Calu3 (cell line): ENCODE data around the gene INSRR. TPM values are rescaled to one million over a fixed set of nuclear protein-coding genes. Genes with fewer than 3 reads are reported as not detected.
A peak's percentile ranks its signal among the peaks of the same experiment; 100 is the strongest.

Source experiments
- BruUV-seq: library from RNA; stranded (reverse); fragments of 400-500 nt; replicated peaks from 2 replicates; lab custom pipeline; 2021; lab: Mats Ljungman, UMichigan
- CTCF ChIA-PET: fragments of 300-600 bp; sonication (Branson Sonifier 250); formaldehyde crosslinking; loops from one replicate; lab custom pipeline; 2022; ENCODE audit warnings: antibody characterized with exemption; lab: Charles Lee
- DNase-seq: peaks from one replicate; pipeline ENCODE4 v3.0.0; 2022
- H3K27ac Mint-ChIP-seq: one replicate; pipeline ENCODE4 v1.8.0; 2022; ENCODE audit warnings: mixed read lengths; ENCODE audit not compliant: unreplicated experiment
- H3K27me3 Mint-ChIP-seq: one replicate; pipeline ENCODE4 v1.8.0; 2022; ENCODE audit warnings: mixed read lengths; ENCODE audit not compliant: unreplicated experiment
- H3K36me3 Mint-ChIP-seq: one replicate; pipeline ENCODE4 v1.8.0; 2022; ENCODE audit warnings: mild to moderate bottlenecking, moderate library complexity, mixed read lengths; ENCODE audit not compliant: insufficient read depth, unreplicated experiment
- H3K4me1 Mint-ChIP-seq: one replicate; pipeline ENCODE4 v1.8.0; 2022; ENCODE audit warnings: mild to moderate bottlenecking, low read depth, mixed read lengths; ENCODE audit not compliant: unreplicated experiment
- H3K4me3 Mint-ChIP-seq: one replicate; pipeline ENCODE4 v1.8.0; 2022; ENCODE audit warnings: mild to moderate bottlenecking, low read depth, moderate library complexity, mixed read lengths; ENCODE audit not compliant: unreplicated experiment
- H3K9me3 Mint-ChIP-seq: one replicate; pipeline ENCODE4 v1.8.0; 2022; ENCODE audit warnings: low read depth, mixed read lengths; ENCODE audit not compliant: unreplicated experiment
- CTCF ChIP-seq: fragments of 200-600 bp; IDR thresholded peaks from one replicate; pipeline ENCODE4 v1.8.0; 2022; ENCODE audit warnings: antibody characterized with exemption; ENCODE audit not compliant: unreplicated experiment
- intact Hi-C: fragments of 100-400 bp; cut with micrococcal nuclease; formaldehyde crosslinking; loops from one replicate; pipeline ENCODE4 v1.10.0; 2022; ENCODE audit not compliant: unreplicated experiment
- total RNA-seq: library from RNA; stranded (reverse); gene quantifications from 2 replicates; pipeline ENCODE4 v1.2.3, GENCODE V29; 2022

INSRR gene
- total RNA-seq, 1 experiment from 2014 or later = not detected

- Mint-ChIP-seq H3K4me1 (peaks cover 19% of the 10 kb centered on the region), H3K9me3 (no peaks in the 10 kb centered on the region), H3K36me3 (no peaks in the 10 kb centered on the region), H3K27me3 (peaks cover 70% of the 10 kb centered on the region), H3K27ac (no peak overlapping the region), H3K4me3 (no peak overlapping the region)
- intact Hi-C loops = loop anchor here (10.0 kb wide), 1 partner anchor 274 kb away; no protein-coding TSS in a partner anchor
- no peak for DNase-seq
- BruUV-seq = no TSS peak
- no peak for TF ChIP-seq CTCF
- CTCF ChIA-PET = interaction anchor here (0.6 to 1.2 kb wide), 2 partner anchors 29 to 276 kb away, joined by 3 to 4 read pairs; no protein-coding TSS in a partner anchor
Observed at GRCh38 chr1:156898971-156899664, 40.2 kb upstream of the INSRR start.

GRCh38 chr1:156898161-156898566, 39.2 kb upstream of the INSRR start:
- no peak for TF ChIP-seq CTCF
- peaks cover 19% of the 10 kb centered on the region for H3K4me1 Mint-ChIP-seq
- H3K27ac Mint-ChIP-seq = no peak overlapping the region
- no TSS peak for BruUV-seq
- no peaks in the 10 kb centered on the region for H3K36me3 Mint-ChIP-seq
- H3K9me3 Mint-ChIP-seq = no peaks in the 10 kb centered on the region
- intact Hi-C loops = loop anchor here (10.0 kb wide), 1 partner anchor 273 kb away; no protein-coding TSS in a partner anchor
- H3K27me3 Mint-ChIP-seq = peaks cover 61% of the 10 kb centered on the region
- CTCF ChIA-PET = no interaction called here
- no peak overlapping the region for H3K4me3 Mint-ChIP-seq
- DNase-seq = no peak

- Mint-ChIP-seq H3K4me1 (peaks cover 19% of the 10 kb centered on the region), H3K4me3 (no peak overlapping the region), H3K27me3 (peaks cover 52% of the 10 kb centered on the region), H3K36me3 (no peaks in the 10 kb centered on the region), H3K9me3 (no peaks in the 10 kb centered on the region), H3K27ac (no peak overlapping the region)
- DNase-seq = no peak
- intact Hi-C loops = loop anchor here (10.0 kb wide), 1 partner anchor 272 kb away; no protein-coding TSS in a partner anchor
- no peak for TF ChIP-seq CTCF
- CTCF ChIA-PET = interaction anchor here (1.1 to 1.2 kb wide), 2 partner anchors 21 to 29 kb away, joined by 7 to 13 read pairs; no protein-coding TSS in a partner anchor
- no TSS peak for BruUV-seq
Observed at GRCh38 chr1:156897078-156897825, 38.3 kb upstream of the INSRR start.

- intact Hi-C loops = loop anchor here (10.0 kb wide), 1 partner anchor 272 kb away; no protein-coding TSS in a partner anchor
- no TSS peak for BruUV-seq
- no peak overlapping the region for H3K27ac Mint-ChIP-seq
- DNase-seq = peak; percentile 27
- no peaks in the 10 kb centered on the region for H3K9me3 Mint-ChIP-seq
- H3K36me3 Mint-ChIP-seq = no peaks in the 10 kb centered on the region
- CTCF ChIA-PET = interaction anchor here (1.1 to 1.2 kb wide), 2 partner anchors 22 to 30 kb away, joined by 7 to 13 read pairs; no protein-coding TSS in a partner anchor
- TF ChIP-seq CTCF = no peak
- peaks cover 48% of the 10 kb centered on the region for H3K27me3 Mint-ChIP-seq
- no peak overlapping the region for H3K4me3 Mint-ChIP-seq
- H3K4me1 Mint-ChIP-seq = peaks cover 19% of the 10 kb centered on the region
Observed at GRCh38 chr1:156896490-156897033, 37.6 kb upstream of the INSRR start.
